K562 (cell line): ENCODE data around the gene KLC1. TPM values are rescaled to one million over a fixed set of nuclear protein-coding genes. Genes with fewer than 3 reads are reported as not detected.

ENCODE experiments used
- ATAC-seq: fragments of 200-7000 bp; cut with Tn5 transposase; 3 replicates; pipeline ENCODE4 v1.9.1; 2020; ENCODE audit warnings: moderate library complexity
- BruUV-seq: library from RNA; stranded (reverse); fragments of 400-500 nt; replicated peaks from 2 replicates; lab custom pipeline; 2021; lab: Mats Ljungman, UMichigan
- CTCF ChIA-PET: fragments of 300-600 bp; formaldehyde crosslinking; extraction: SDS; loops from one replicate; lab custom pipeline; 2021; ENCODE audit warnings: low intra/inter-chr PET ratio; lab: Yijun Ruan, JAX
- POLR2A ChIA-PET: fragments of 300-600, 350-650 bp; sonication (Branson Sonifier 250); formaldehyde crosslinking; extraction: SDS; loops from one replicate; lab custom pipeline; 2021; ENCODE audit warnings: antibody characterized with exemption, inconsistent platforms; lab: Yijun Ruan, JAX
- DNase-seq, 4 experiments: peaks; one replicate each; pipeline versions ENCODE4 v3.0.0 to v3.0.0-alpha.2; 2011 to 2018; ENCODE audit warnings: low spot score in 3 of 4, mixed read lengths in 3 of 4; ENCODE audit errors: extremely low read depth in 1 of 4
- FAIRE-seq: peaks from 2 replicates; lab custom pipeline; 2011; peaks lifted over from hg19 to GRCh38; lab: Jason Lieb, UNC
- H2AFZ ChIP-seq: 2 replicates; pipeline ENCODE4 v1.6.0; 2011; ENCODE audit warnings: low read depth, low read length, control low read depth, inconsistent platforms
- H3K27ac ChIP-seq: fragments of 200-600 bp; 3 replicates; pipeline ENCODE4 v1.8.0; 2011; ENCODE audit warnings: low read depth, mild to moderate bottlenecking, control low read depth, inconsistent platforms, low read length, moderate library complexity, mixed read lengths; ENCODE audit errors: extremely low read depth
- H3K27me3 ChIP-seq, 2 experiments: fragments of 300-600 bp in 1 of 2; 2 replicates in 1 of 2; 3 replicates in 1 of 2; pipeline versions ENCODE4 v1.6.0 to v1.8.0; 2011; ENCODE audit warnings: inconsistent platforms in 2 of 2, low read length in 2 of 2, mild to moderate bottlenecking in 1 of 2, mixed read lengths in 1 of 2, moderate library complexity in 1 of 2; ENCODE audit not compliant: control insufficient read depth in 2 of 2, insufficient read depth in 2 of 2
- H3K36me3 ChIP-seq: fragments of 300-600 bp; 3 replicates; pipeline ENCODE4 v1.8.0; 2011; ENCODE audit warnings: mild to moderate bottlenecking, low read length, inconsistent platforms; ENCODE audit not compliant: control insufficient read depth, insufficient read depth
- H3K4me1 ChIP-seq, 2 experiments: fragments of 200-600 bp in 1 of 2; replicated peaks in 1 of 2; 2 replicates in 1 of 2; 3 replicates in 1 of 2; pipeline versions ENCODE4 v1.5.1 to v1.8.0; 2011; ENCODE audit warnings: inconsistent platforms in 2 of 2, low read length in 2 of 2, mild to moderate bottlenecking in 1 of 2, mixed read lengths in 1 of 2, moderate library complexity in 1 of 2; ENCODE audit not compliant: control insufficient read depth in 2 of 2, insufficient read depth in 2 of 2
- H3K4me2 ChIP-seq: 2 replicates; pipeline ENCODE4 v1.6.1; 2011; ENCODE audit warnings: low read length, control low read depth, inconsistent platforms, mixed read lengths; ENCODE audit not compliant: insufficient read depth
- H3K4me3 ChIP-seq: fragments of 200-600 bp; sonication (generic), shearing (Covaris generic); 2 replicates; pipeline ENCODE4 v1.5.1; 2016; ENCODE audit warnings: control low read depth, inconsistent platforms
- H3K79me2 ChIP-seq: fragments of 200-600 bp; 3 replicates; pipeline ENCODE4 v1.8.0; 2011; ENCODE audit warnings: low read length, inconsistent platforms; ENCODE audit not compliant: control insufficient read depth, insufficient read depth
- H3K9ac ChIP-seq, 2 experiments: 2 replicates each; pipeline versions ENCODE4 v1.6.0 to v1.6.1; 2011; ENCODE audit warnings: low read depth in 2 of 2, low read length in 2 of 2, control low read depth in 1 of 2, inconsistent platforms in 1 of 2, mild to moderate bottlenecking in 1 of 2, mixed read lengths in 1 of 2; ENCODE audit not compliant: insufficient read depth in 1 of 2
- H3K9me1 ChIP-seq: one replicate; pipeline ENCODE4 v1.6.0; 2011; ENCODE audit warnings: inconsistent platforms, mild to moderate bottlenecking, low read length, moderate library complexity; ENCODE audit not compliant: control insufficient read depth, insufficient read depth
- H3K9me3 ChIP-seq: replicated peaks from 2 replicates; pipeline ENCODE4 v1.5.1; 2011; ENCODE audit warnings: low read depth, low read length, inconsistent platforms; ENCODE audit not compliant: control insufficient read depth, insufficient read depth
- H4K20me1 ChIP-seq: replicated peaks from 2 replicates; pipeline ENCODE4 v1.6.1; 2011; ENCODE audit warnings: low read length, inconsistent platforms, mixed read lengths; ENCODE audit not compliant: control insufficient read depth, insufficient read depth
- ATF3 ChIP-seq, 2 experiments: fragments of 450-650 bp in 1 of 2; sonication (generic) in 1 of 2; formaldehyde crosslinking in 1 of 2; IDR thresholded peaks in 1 of 2; conservative IDR thresholded peaks in 1 of 2; 2 replicates each; pipeline versions ENCODE4 v1.6.1 to v1.8.1; 2016 to 2023; ENCODE audit warnings: mild to moderate bottlenecking in 2 of 2, moderate library complexity in 2 of 2, inconsistent platforms in 1 of 2, missing genetic modification reagents in 1 of 2
- POLR2G ChIP-seq: fragments of 200-400 bp; formaldehyde crosslinking; IDR thresholded peaks from 2 replicates; pipeline ENCODE4 v1.6.1; 2017; ENCODE audit warnings: low read depth, mild to moderate bottlenecking, antibody characterized with exemption, low read length, moderate library complexity
- PPARD ChIP-seq: fragments of 250-450 bp; sonication (Bioruptor Pico); IDR thresholded peaks from 2 replicates; pipeline ENCODE4 v1.8.0; 2022; ENCODE audit warnings: inconsistent platforms, mild to moderate bottlenecking, moderate library complexity
- RBFOX2 ChIP-seq: fragments of 200-400 bp; formaldehyde crosslinking; IDR thresholded peaks from 2 replicates; pipeline ENCODE4 v1.6.1; 2017; ENCODE audit warnings: low read depth, mild to moderate bottlenecking, low read length, moderate library complexity
- WGBS: fragments of 100-300 bp; shearing (Covaris generic); methylation state at CpG from one replicate; pipeline ENCODE4 v1.1.6; 2016; ENCODE audit warnings: low coverage, mixed read lengths; ENCODE audit not compliant: insufficient coverage; ENCODE audit errors: missing lambda C conversion rate; 5-methylcytosine and 5-hydroxymethylcytosine counted together
- in situ Hi-C: fragments of 300-500 bp; cut with MboI; formaldehyde crosslinking; loops from 4 replicates; pipeline ENCODE4 v1.15.0; 2018; ENCODE audit warnings: inconsistent platforms, mixed read lengths
- intact Hi-C: fragments of 100-400 bp; cut with micrococcal nuclease; formaldehyde crosslinking; loops from 2 replicates; pipeline ENCODE4 v1.14.2; 2022
- polyA plus RNA-seq, 8 experiments: library from polyadenylated mRNA; depleted of rRNA in 4 of 8; stranded (reverse) in 5 of 8; unstranded in 3 of 8; fragments of >200 nt; fragmentation: Nextera tagmentation in 2 of 8; fragmentation: Illumina TruSeq in 1 of 8; extraction: Ambion mirVana in 2 of 8; extraction: Trizol in 1 of 8; gene quantifications; 2 replicates each; pipeline versions ENCODE4 v1.2.1 to v1.2.3, GENCODE V29; 2011 to 2014; ENCODE audit warnings: inconsistent platforms in 1 of 8, missing spikeins in 1 of 8
- total RNA-seq, 7 experiments: library from RNA; depleted of rRNA in 6 of 7; stranded (reverse); fragments of >200 nt in 6 of 7; fragmentation: Illumina TruSeq in 2 of 7; extraction: Trizol in 2 of 7; gene quantifications; 2 replicates each; pipeline versions ENCODE4 v1.2.1 to v1.2.3, GENCODE V29; 2011 to 2021; ENCODE audit warnings: low replicate concordance in 1 of 7

Gene KLC1
- total and polyA plus RNA-seq, 9 of the 15 experiments (the other 6 are each of a cell fraction or from before 2014, with no cell fraction given), result 4.9 to 134 (median 54.8) TPM

GRCh38 chr14:103699261-103699661, 70.2 kb downstream of the KLC1 start:
- H3K4me1 ChIP-seq, result peaks cover 0 to 31% of the 10 kb centered on the region in 2 experiments; a peak in 2 of 5 replicates
- H4K20me1 ChIP-seq, result no peaks in the 10 kb centered on the region; the same call in 1 of the 2 replicates
- in situ Hi-C loops, result no loop called here
- H3K9ac ChIP-seq, result no peak overlapping the region
- 81% methylated on average over 8 of the region's 17 CpGs for WGBS
- no peaks in the 10 kb centered on the region for H3K9me3 ChIP-seq
- H3K4me3 ChIP-seq, result no peak overlapping the region
- TF ChIP-seq ATF3 (IDR thresholded peaks at IDR 0.05), result no peak
- TF ChIP-seq ATF3 (CRISPR knock-in tag; conservative IDR thresholded peaks at IDR 0.05), result no peak
- no peak for TF ChIP-seq PPARD (CRISPR knock-in tag)
- peak; percentile 13; the same call in 1 of the 2 replicates for TF ChIP-seq RBFOX2
- peak; percentile 39; the same call in 1 of the 2 replicates for TF ChIP-seq POLR2G
- TF ChIP-seq, all 486 proteins: peak for 2
- Histone ChIP-seq H2AFZ (no peak overlapping the region), H3K27ac (no peak overlapping the region), H3K36me3 (peaks cover 81% of the 10 kb centered on the region; the same call in 2 of the 3 replicates), H3K27me3 (no peaks in the 10 kb centered on the region), H3K4me2 (no peak overlapping the region), H3K9me1 (no peaks in the 10 kb centered on the region), H3K79me2 (no peaks in the 10 kb centered on the region)
- FAIRE-seq, result no peak
- no peak for DNase-seq
- intact Hi-C loops, result no loop called here
- CTCF ChIA-PET, result no interaction called here
- ATAC-seq, result no peak
- POLR2A ChIA-PET, result interaction anchor here (0.6 to 0.9 kb wide), 4 partner anchors 19 to 256 kb away, joined by 3 to 4 read pairs (median 4); no protein-coding TSS in a partner anchor
- no TSS peak for BruUV-seq
